HepG2 (cell line): ENCODE results near the gene C5AR2. TPM values are rescaled to one million over a fixed set of nuclear protein-coding genes. Genes with fewer than 3 reads are reported as not detected.
A peak's percentile ranks its signal among the peaks of the same experiment; 100 is the strongest.

Experiments
- ATAC-seq: fragments of 200-7000 bp; cut with Tn5 transposase; 3 replicates; pipeline ENCODE4 v1.9.1; 2020; ENCODE audit warnings: mild to moderate bottlenecking, moderate library complexity
- BruUV-seq: library from RNA; stranded (reverse); fragments of 400-500 nt; replicated peaks from 2 replicates; lab custom pipeline; 2021; lab: Mats Ljungman, UMichigan
- CTCF ChIA-PET: fragments of 300-600 bp; formaldehyde crosslinking; extraction: SDS; loops from one replicate; lab custom pipeline; 2021; ENCODE audit warnings: low total read pairs, inconsistent platforms, low intra/inter-chr PET ratio; lab: Yijun Ruan, JAX
- POLR2A ChIA-PET: fragments of 350-600 bp; sonication (Branson Sonifier 250); formaldehyde crosslinking; loops from one replicate; lab custom pipeline; 2020; ENCODE audit warnings: antibody characterized with exemption, inconsistent platforms; lab: Yijun Ruan, JAX
- DNase-seq: peaks from one replicate; pipeline ENCODE4 v3.0.0-alpha.2; 2015; ENCODE audit warnings: low spot score
- FAIRE-seq: peaks from 3 replicates; lab custom pipeline; 2011; peaks lifted over from hg19 to GRCh38; lab: Jason Lieb, UNC
- H2AFZ ChIP-seq: one replicate; pipeline ENCODE4 v1.6.1; 2011; ENCODE audit warnings: low read length, inconsistent platforms
- H3K27ac ChIP-seq: fragments of 300-600 bp; 3 replicates; pipeline ENCODE4 v1.8.0; 2011; ENCODE audit warnings: mixed run types, mild to moderate bottlenecking, mixed read lengths, low read length, inconsistent platforms; ENCODE audit not compliant: insufficient read depth; ENCODE audit errors: extremely low read length
- H3K27me3 ChIP-seq, 2 experiments: fragments of 200-600 bp in 1 of 2; 2 replicates in 1 of 2; 3 replicates in 1 of 2; pipeline versions ENCODE4 v1.6.0 to v1.8.0; 2011; ENCODE audit warnings: low read length in 2 of 2, mild to moderate bottlenecking in 2 of 2, moderate library complexity in 2 of 2, inconsistent platforms in 1 of 2; ENCODE audit not compliant: insufficient read depth in 2 of 2, control insufficient read depth in 1 of 2
- H3K36me3 ChIP-seq, 2 experiments: fragments of 200-600 bp in 1 of 2; replicated peaks in 1 of 2; 2 replicates in 1 of 2; 3 replicates in 1 of 2; pipeline versions ENCODE4 v1.5.1 to v1.8.0; 2011; ENCODE audit warnings: low read length in 2 of 2, inconsistent platforms in 1 of 2; ENCODE audit not compliant: insufficient read depth in 2 of 2, control insufficient read depth in 1 of 2
- H3K4me1 ChIP-seq: 2 replicates; pipeline ENCODE4 v1.5.1; 2012; ENCODE audit warnings: low read length, inconsistent platforms; ENCODE audit not compliant: insufficient read depth
- H3K4me2 ChIP-seq: 2 replicates; pipeline ENCODE4 v1.6.0; 2011; ENCODE audit warnings: low read depth, low read length, inconsistent platforms
- H3K4me3 ChIP-seq, 3 experiments: fragments of 200-600 bp in 1 of 3; sonication (generic), shearing (Covaris generic) in 1 of 3; replicated peaks in 1 of 3; 2 replicates each; pipeline ENCODE4 v1.5.1; 2011 to 2016; ENCODE audit warnings: low read length in 3 of 3, inconsistent platforms in 2 of 3, low read depth in 2 of 3, mild to moderate bottlenecking in 2 of 3, control low read depth in 1 of 3, mixed read lengths in 1 of 3; ENCODE audit not compliant: insufficient read depth in 1 of 3
- H3K79me2 ChIP-seq: one replicate; pipeline ENCODE4 v1.6.1; 2011; ENCODE audit warnings: low read length, inconsistent platforms; ENCODE audit not compliant: insufficient read depth
- H3K9ac ChIP-seq: 2 replicates; pipeline ENCODE4 v1.6.0; 2011; ENCODE audit warnings: mild to moderate bottlenecking, low read depth, low read length, inconsistent platforms; ENCODE audit not compliant: insufficient read depth
- H3K9me3 ChIP-seq: 2 replicates; pipeline ENCODE4 v1.5.1; 2012; ENCODE audit warnings: mild to moderate bottlenecking, low read length
- H4K20me1 ChIP-seq: 2 replicates; pipeline ENCODE4 v1.6.0; 2011; ENCODE audit warnings: inconsistent platforms, mild to moderate bottlenecking, low read length, moderate library complexity; ENCODE audit not compliant: insufficient read depth
- CCAR2 ChIP-seq: fragments of 200-400 bp; formaldehyde crosslinking; optimal IDR thresholded peaks from 2 replicates; pipeline ENCODE3; 2018; ENCODE audit warnings: low read depth, mild to moderate bottlenecking, low read length, moderate library complexity
- CHD4 ChIP-seq: fragments of 200-600 bp; sonication (generic); IDR thresholded peaks from 2 replicates; pipeline ENCODE4 v1.7.0; 2017; ENCODE audit warnings: mild to moderate bottlenecking, low read length, borderline replicate concordance
- DPF2 ChIP-seq: sonication (generic); formaldehyde crosslinking; IDR thresholded peaks from 2 replicates; pipeline ENCODE4 v1.4.0; 2020; ENCODE audit warnings: mild to moderate bottlenecking, low read depth, missing genetic modification reagents, borderline replicate concordance
- ERF ChIP-seq: IDR thresholded peaks from 2 replicates; pipeline ENCODE4 v1.6.1; 2018; ENCODE audit warnings: missing biosample characterization, missing genetic modification reagents
- FOXK2 ChIP-seq: fragments of 450-650 bp; IDR thresholded peaks from 2 replicates; pipeline ENCODE4 v1.6.1; 2016
- FOXP1 ChIP-seq, 2 experiments: fragments of 450-650 bp in 1 of 2; IDR thresholded peaks; 2 replicates each; pipeline ENCODE4 v1.6.1; 2017 to 2018; ENCODE audit warnings: antibody characterized with exemption in 1 of 2
- GATAD2A ChIP-seq: IDR thresholded peaks from 2 replicates; pipeline ENCODE4 v1.6.1; 2016
- IKZF1 ChIP-seq: fragments of 450-650 bp; IDR thresholded peaks from 2 replicates; pipeline ENCODE4 v1.7.1; 2016
- KAT8 ChIP-seq: IDR thresholded peaks from 2 replicates; pipeline ENCODE4 v1.6.1; 2016; ENCODE audit warnings: missing genetic modification reagents, missing compliant biosample characterization
- PRDM15 ChIP-seq: sonication (generic); formaldehyde crosslinking; IDR thresholded peaks from 2 replicates; pipeline ENCODE4 v1.4.0; 2020; ENCODE audit warnings: missing genetic modification reagents
- SNAPC5 ChIP-seq: sonication (generic); formaldehyde crosslinking; IDR thresholded peaks from 2 replicates; pipeline ENCODE4 v1.8.1; 2023; ENCODE audit warnings: mild to moderate bottlenecking, missing genetic modification reagents, borderline replicate concordance
- ZBTB3 ChIP-seq: sonication (generic); formaldehyde crosslinking; IDR thresholded peaks from 2 replicates; pipeline ENCODE4 v1.4.0; 2020; ENCODE audit warnings: low read depth, mild to moderate bottlenecking, moderate library complexity, missing genetic modification reagents, borderline replicate concordance
- ZNF510 ChIP-seq: sonication (generic); formaldehyde crosslinking; IDR thresholded peaks from 2 replicates; pipeline ENCODE4 v1.4.0; 2020; ENCODE audit warnings: low read depth, mild to moderate bottlenecking, missing genetic modification reagents
- ZNF564 ChIP-seq: sonication (generic); formaldehyde crosslinking; IDR thresholded peaks from 2 replicates; pipeline ENCODE4 v1.8.1; 2023; ENCODE audit warnings: mild to moderate bottlenecking, missing genetic modification reagents
- ZNF597 ChIP-seq: sonication (generic); formaldehyde crosslinking; IDR thresholded peaks from 2 replicates; pipeline ENCODE4 v1.5.0; 2020; ENCODE audit warnings: missing genetic modification reagents
- ZNF614 ChIP-seq: IDR thresholded peaks from 2 replicates; pipeline ENCODE4 v1.6.1; 2018; ENCODE audit warnings: missing biosample characterization, missing genetic modification reagents, inconsistent platforms, borderline replicate concordance
- ZNF674 ChIP-seq: sonication (generic); formaldehyde crosslinking; IDR thresholded peaks from 2 replicates; pipeline ENCODE4 v1.5.0; 2020; ENCODE audit warnings: low read depth, mild to moderate bottlenecking, missing genetic modification reagents
- ZNF770 ChIP-seq: sonication (generic); formaldehyde crosslinking; IDR thresholded peaks from 2 replicates; pipeline ENCODE4 v1.5.0; 2020; ENCODE audit warnings: mild to moderate bottlenecking, missing genetic modification reagents
- ZNF773 ChIP-seq: sonication (generic); formaldehyde crosslinking; IDR thresholded peaks from 2 replicates; pipeline ENCODE4 v1.4.0; 2020; ENCODE audit warnings: missing genetic modification reagents, borderline replicate concordance
- WGBS: methylation state at CpG from one replicate; pipeline ENCODE4 v1.1.6; 2017; ENCODE audit warnings: low lambda C conversion rate; 5-methylcytosine and 5-hydroxymethylcytosine counted together
- in situ Hi-C: cut with HindIII; loops from 2 replicates; pipeline ENCODE4 v1.10.0; 2017; ENCODE audit warnings: low pct_unique_long_range_greater_than_20kb; ENCODE audit not compliant: extremely low pct_ligation_motif_present
- intact Hi-C: fragments of 100-400 bp; cut with micrococcal nuclease; formaldehyde crosslinking; loops from one replicate; pipeline ENCODE4 v1.10.0; 2022; ENCODE audit not compliant: unreplicated experiment
- polyA plus RNA-seq, 8 experiments: library from polyadenylated mRNA; depleted of rRNA in 3 of 8; stranded (reverse) in 7 of 8; unstranded in 1 of 8; fragments of >200 nt; fragmentation: Illumina TruSeq in 4 of 8; extraction: Trizol in 4 of 8; gene quantifications; 2 replicates each; pipeline versions ENCODE4 v1.2.1 to v1.2.3, GENCODE V29; 2011 to 2016; ENCODE audit warnings: low read depth in 4 of 8, missing spikeins in 1 of 8, mixed read lengths in 1 of 8; ENCODE audit not compliant: insufficient read depth in 1 of 8
- total RNA-seq, 5 experiments: library from RNA; depleted of rRNA; stranded (reverse); fragments of >200 nt; fragmentation: Illumina TruSeq; extraction: Trizol; gene quantifications; 2 replicates each; pipeline ENCODE4 v1.2.3, GENCODE V29; 2016; ENCODE audit warnings: low read depth in 1 of 5

The C5AR2 gene
- total and polyA plus RNA-seq, 2 of the 13 experiments (the other 11 are each of a cell fraction or from before 2014, with no cell fraction given): 0.09 to 0.24 TPM

- H3K79me2 ChIP-seq: no peaks in the 10 kb centered on the region
- 16% methylated on average over 12 of the region's 12 CpGs for WGBS
- ChIA-PET POLR2A (no interaction called here), CTCF (interaction anchor here (1.1 to 3.3 kb wide), 3 partner anchors 9 to 131 kb away, joined by 7 to 37 read pairs (median 7); no protein-coding TSS in a partner anchor)
- H4K20me1 ChIP-seq: no peaks in the 10 kb centered on the region
- no peak overlapping the region for H3K9ac ChIP-seq
- peak; percentile 89 for ATAC-seq
- intact Hi-C loops (loop anchor here (1.0 to 2.0 kb wide), 3 partner anchors 9 to 119 kb away; no protein-coding TSS in a partner anchor), in situ Hi-C loops (loop anchor here (5.0 to 10.0 kb wide), 2 partner anchors 96 to 119 kb away; partner anchors contain the start of gene MEIS3)
- peak; percentile 76 for DNase-seq
- no peak overlapping the region for H3K4me3 ChIP-seq
- no TSS peak for BruUV-seq
- H3K9me3 ChIP-seq: no peaks in the 10 kb centered on the region
- H3K36me3 ChIP-seq: no peaks in the 10 kb centered on the region
- no peak overlapping the region; the same call in 1 of the 2 replicates for H3K4me2 ChIP-seq
- H3K4me1 ChIP-seq: no peaks in the 10 kb centered on the region
- no peak overlapping the region for H3K27ac ChIP-seq
- FAIRE-seq: peak; percentile 84
- no peaks in the 10 kb centered on the region for H3K27me3 ChIP-seq
- H2AFZ ChIP-seq: no peak overlapping the region
- TF ChIP-seq ZNF564 (CRISPR knock-in tag) (no peak), ZBTB3 (CRISPR knock-in tag) (no peak), CCAR2 (no peak), ZNF773 (CRISPR knock-in tag) (no peak), ZNF597 (CRISPR knock-in tag) (no peak), ZNF510 (CRISPR knock-in tag) (no peak), ZNF614 (CRISPR knock-in tag) (no peak), DPF2 (no peak), GATAD2A (CRISPR knock-in tag) (0 out of 2 replicates have a peak, but pooled peaks have one; percentile 15), KAT8 (0 out of 2 replicates have a peak, but pooled peaks have one; percentile 25), FOXP1 (IDR thresholded peaks at IDR 0.05) (no peak), FOXP1 (CRISPR knock-in tag; IDR thresholded peaks at IDR 0.05) (no peak), ZNF674 (CRISPR knock-in tag) (no peak), ERF (CRISPR knock-in tag) (0 out of 2 replicates have a peak, but pooled peaks have one; percentile 31), FOXK2 (no peak), PRDM15 (CRISPR knock-in tag) (no peak), IKZF1 (no peak), SNAPC5 (CRISPR knock-in tag) (no peak), ZNF770 (CRISPR knock-in tag) (peak; percentile 79), CHD4 (no peak)
These were observed 35.9 kb upstream of the C5AR2 start for GRCh38 chr19:47296036-47296435.
